ENCODE measurements around the gene IL1R1. TPM values are rescaled to one million over a fixed set of nuclear protein-coding genes. Genes with fewer than 3 reads are reported as not detected.
A peak's percentile ranks its signal among the peaks of the same experiment; 100 is the strongest.

IL1R1 gene
- total RNA-seq, 1 donor: 89.8 TPM

GRCh38 chr2:102139851-102140250, 2.7 kb upstream of the IL1R1 start:
- H3K4me1 ChIP-seq (ENCODE audit: insufficient read depth, low read length): peaks cover 20% of the 10 kb centered on the region
- no peak for TF ChIP-seq CTCF (IDR thresholded peaks at IDR 0.05; ENCODE audit: extremely low read depth, low read depth, low read length)
- DNase-seq (ENCODE audit: insufficient read length, low spot score, missing footprints): no peak
- H3K79me2 ChIP-seq (ENCODE audit: insufficient read depth, low read length): peaks cover 23% of the 10 kb centered on the region
- H2AFZ ChIP-seq (ENCODE audit: low read length): no peak overlapping the region
- H3K27me3 ChIP-seq (ENCODE audit: insufficient read depth, low read length): no peaks in the 10 kb centered on the region
- peaks cover 7% of the 10 kb centered on the region for H3K36me3 ChIP-seq (ENCODE audit: insufficient read depth, low read length)
- H4K20me1 ChIP-seq (ENCODE audit: insufficient read depth, low read length): no peaks in the 10 kb centered on the region
- no peak overlapping the region for H3K27ac ChIP-seq (ENCODE audit: low read depth, low read length)
- no peak overlapping the region for H3K4me3 ChIP-seq (ENCODE audit: insufficient read depth, low read length)
- no peak overlapping the region for H3K4me2 ChIP-seq (ENCODE audit: insufficient read depth, low read length)
- peaks cover 5% of the 10 kb centered on the region for H3K9me3 ChIP-seq (ENCODE audit: low read depth, low read length)

- Histone ChIP-seq H3K9me3 (ENCODE audit: low read depth, low read length) (peaks cover 9% of the 10 kb centered on the region), H3K27ac (ENCODE audit: low read depth, low read length) (peak overlapping the region; percentile 84), H3K4me2 (ENCODE audit: insufficient read depth, low read length) (no peak overlapping the region), H3K4me1 (ENCODE audit: insufficient read depth, low read length) (peaks cover 20% of the 10 kb centered on the region), H3K27me3 (ENCODE audit: insufficient read depth, low read length) (no peaks in the 10 kb centered on the region), H3K4me3 (ENCODE audit: insufficient read depth, low read length) (no peak overlapping the region), H3K79me2 (ENCODE audit: insufficient read depth, low read length) (peaks cover 28% of the 10 kb centered on the region), H2AFZ (ENCODE audit: low read length) (no peak overlapping the region), H3K36me3 (ENCODE audit: insufficient read depth, low read length) (peaks cover 12% of the 10 kb centered on the region), H4K20me1 (ENCODE audit: insufficient read depth, low read length) (no peaks in the 10 kb centered on the region)
- TF ChIP-seq CTCF (IDR thresholded peaks at IDR 0.05; ENCODE audit: extremely low read depth, low read depth, low read length): no peak
- DNase-seq (ENCODE audit: insufficient read length, low spot score, missing footprints): no peak
Observed at GRCh38 chr2:102140377-102140776, 2.2 kb upstream of the IL1R1 start.

- TF ChIP-seq CTCF (IDR thresholded peaks at IDR 0.05; ENCODE audit: extremely low read depth, low read depth, low read length): no peak
- H2AFZ ChIP-seq (ENCODE audit: low read length): peak overlapping the region; percentile 2
- H3K27me3 ChIP-seq (ENCODE audit: insufficient read depth, low read length): no peaks in the 10 kb centered on the region
- peaks cover 16% of the 10 kb centered on the region for H3K9me3 ChIP-seq (ENCODE audit: low read depth, low read length)
- peak overlapping the region; percentile 88 for H3K4me2 ChIP-seq (ENCODE audit: insufficient read depth, low read length)
- peak; percentile 92 for DNase-seq (ENCODE audit: insufficient read length, low spot score, missing footprints)
- peak overlapping the region; percentile 84 for H3K27ac ChIP-seq (ENCODE audit: low read depth, low read length)
- peaks cover 36% of the 10 kb centered on the region for H3K79me2 ChIP-seq (ENCODE audit: insufficient read depth, low read length)
- H3K4me3 ChIP-seq (ENCODE audit: insufficient read depth, low read length): peak overlapping the region; percentile 82
- H3K36me3 ChIP-seq (ENCODE audit: insufficient read depth, low read length): peaks cover 21% of the 10 kb centered on the region
- peaks cover 20% of the 10 kb centered on the region for H3K4me1 ChIP-seq (ENCODE audit: insufficient read depth, low read length)
- no peaks in the 10 kb centered on the region for H4K20me1 ChIP-seq (ENCODE audit: insufficient read depth, low read length)
Observed at GRCh38 chr2:102141011-102141943, 1.3 kb upstream of the IL1R1 start.

GRCh38 chr2:102142829-102143449, 393 bp downstream of the IL1R1 start:
- H3K9me3 ChIP-seq (ENCODE audit: low read depth, low read length): peaks cover 25% of the 10 kb centered on the region
- H2AFZ ChIP-seq (ENCODE audit: low read length): peak overlapping the region; percentile 45
- DNase-seq (ENCODE audit: insufficient read length, low spot score, missing footprints): no peak

More at GRCh38 chr2:102142829-102143449, 393 bp downstream of the IL1R1 start:
- peaks cover 27% of the 10 kb centered on the region for H3K4me1 ChIP-seq (ENCODE audit: insufficient read depth, low read length)
- no peaks in the 10 kb centered on the region for H3K27me3 ChIP-seq (ENCODE audit: insufficient read depth, low read length)
- TF ChIP-seq CTCF (IDR thresholded peaks at IDR 0.05; ENCODE audit: extremely low read depth, low read depth, low read length): no peak
- H3K4me3 ChIP-seq (ENCODE audit: insufficient read depth, low read length): peak overlapping the region; percentile 82
- H3K79me2 ChIP-seq (ENCODE audit: insufficient read depth, low read length): peaks cover 53% of the 10 kb centered on the region
- H3K36me3 ChIP-seq (ENCODE audit: insufficient read depth, low read length): peaks cover 32% of the 10 kb centered on the region
- H3K4me2 ChIP-seq (ENCODE audit: insufficient read depth, low read length): peak overlapping the region; percentile 96
- peaks cover 6% of the 10 kb centered on the region for H4K20me1 ChIP-seq (ENCODE audit: insufficient read depth, low read length)
- peak overlapping the region; percentile 84 for H3K27ac ChIP-seq (ENCODE audit: low read depth, low read length)

Measured in osteoblast (primary cell).